IMR-90 (cell line): ENCODE results near the gene NCAPH2.

Experiments used
- BHLHE40 ChIP-seq: fragments of 150-350 bp; IDR thresholded peaks from 2 replicates; pipeline ENCODE4 v1.6.1; 2016; ENCODE audit warnings: mild to moderate bottlenecking, low read depth, low read length
- MAFK ChIP-seq: IDR thresholded peaks from 2 replicates; pipeline ENCODE4 v1.6.1; 2012; ENCODE audit warnings: low read depth, low read length, improper control_type of control experiment
- MAZ ChIP-seq: IDR thresholded peaks from 2 replicates; pipeline ENCODE4 v1.6.1; 2012; ENCODE audit warnings: low read depth, mild to moderate bottlenecking, low read length, improper control_type of control experiment, moderate library complexity, borderline replicate concordance
- MXI1 ChIP-seq: IDR thresholded peaks from 2 replicates; pipeline ENCODE4 v1.6.1; 2012; ENCODE audit warnings: low read depth, mild to moderate bottlenecking, low read length, moderate library complexity, borderline replicate concordance
- POLR2A ChIP-seq: IDR thresholded peaks from 2 replicates; pipeline ENCODE4 v1.6.1; 2012; ENCODE audit warnings: mild to moderate bottlenecking, low read depth, low read length
- RAD21 ChIP-seq: IDR thresholded peaks from 2 replicates; pipeline ENCODE4 v1.6.1; 2012; ENCODE audit warnings: low read length, improper control_type of control experiment
- USF2 ChIP-seq: fragments of 150-350 bp; IDR thresholded peaks from 2 replicates; pipeline ENCODE4 v1.6.1; 2017; ENCODE audit warnings: mild to moderate bottlenecking, antibody characterized with exemption, low read length, low read depth
- TF ChIP-seq, protein P1 (sequence below): conservative IDR thresholded peaks from 2 replicates; pipeline ENCODE4 v1.5.1; 2012; ENCODE audit warnings: mild to moderate bottlenecking, low read depth, low read length, improper control_type of control experiment

DNA sequence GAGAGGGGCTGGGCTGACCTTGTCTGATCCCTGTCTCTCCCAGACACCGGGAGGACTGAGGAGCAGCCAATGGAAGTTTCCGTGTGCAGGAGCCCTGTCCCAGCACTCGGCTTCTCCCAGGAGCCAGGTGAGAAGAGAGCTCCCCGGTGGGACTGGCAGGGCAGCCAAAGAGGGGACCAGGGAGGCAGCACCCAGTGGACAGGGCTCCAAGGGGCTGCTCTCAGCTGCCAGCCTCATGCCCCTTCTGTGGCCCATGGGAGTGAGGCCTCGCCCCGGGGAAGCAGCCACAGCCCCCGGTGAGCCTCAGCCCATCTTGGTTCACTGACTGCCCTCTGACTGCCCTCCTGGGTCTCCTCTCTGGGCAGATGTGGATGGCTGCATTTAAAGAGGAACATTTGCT is 10.6 kb downstream of the NCAPH2 start:
- TF ChIP-seq, protein P1, sequence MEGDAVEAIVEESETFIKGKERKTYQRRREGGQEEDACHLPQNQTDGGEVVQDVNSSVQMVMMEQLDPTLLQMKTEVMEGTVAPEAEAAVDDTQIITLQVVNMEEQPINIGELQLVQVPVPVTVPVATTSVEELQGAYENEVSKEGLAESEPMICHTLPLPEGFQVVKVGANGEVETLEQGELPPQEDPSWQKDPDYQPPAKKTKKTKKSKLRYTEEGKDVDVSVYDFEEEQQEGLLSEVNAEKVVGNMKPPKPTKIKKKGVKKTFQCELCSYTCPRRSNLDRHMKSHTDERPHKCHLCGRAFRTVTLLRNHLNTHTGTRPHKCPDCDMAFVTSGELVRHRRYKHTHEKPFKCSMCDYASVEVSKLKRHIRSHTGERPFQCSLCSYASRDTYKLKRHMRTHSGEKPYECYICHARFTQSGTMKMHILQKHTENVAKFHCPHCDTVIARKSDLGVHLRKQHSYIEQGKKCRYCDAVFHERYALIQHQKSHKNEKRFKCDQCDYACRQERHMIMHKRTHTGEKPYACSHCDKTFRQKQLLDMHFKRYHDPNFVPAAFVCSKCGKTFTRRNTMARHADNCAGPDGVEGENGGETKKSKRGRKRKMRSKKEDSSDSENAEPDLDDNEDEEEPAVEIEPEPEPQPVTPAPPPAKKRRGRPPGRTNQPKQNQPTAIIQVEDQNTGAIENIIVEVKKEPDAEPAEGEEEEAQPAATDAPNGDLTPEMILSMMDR: no peak
- TF ChIP-seq BHLHE40 (no peak), MAFK (no peak), MAZ (no peak), MXI1 (no peak), POLR2A (no peak), USF2 (no peak), RAD21 (no peak)
